GM12878 (cell line): Measurements from ENCODE around the gene IRF2BP1. TPM values are rescaled to one million over a fixed set of nuclear protein-coding genes. Genes with fewer than 3 reads are reported as not detected.
A peak's percentile ranks its signal among the peaks of the same experiment; 100 is the strongest.

Experiments used
- CHD2 ChIP-seq: IDR thresholded peaks from 2 replicates; pipeline ENCODE4 v1.6.1; 2011; ENCODE audit warnings: low read depth, low read length, improper control_type of control experiment, borderline replicate concordance
- CREM ChIP-seq: IDR thresholded peaks from 2 replicates; pipeline ENCODE4 v1.6.1; 2014; ENCODE audit warnings: antibody characterized with exemption, low read depth
- EED ChIP-seq: sonication (generic); IDR thresholded peaks from 2 replicates; pipeline ENCODE4 v1.6.1; 2016; ENCODE audit warnings: antibody characterized with exemption, low read depth
- FOXK2 ChIP-seq: fragments of 450-650 bp; IDR thresholded peaks from 2 replicates; pipeline ENCODE4 v1.6.1; 2017; ENCODE audit warnings: mild to moderate bottlenecking, moderate library complexity
- IRF4 ChIP-seq: IDR thresholded peaks from 2 replicates; pipeline ENCODE4 v1.6.1; 2011; ENCODE audit warnings: low read depth, low read length
- MTA3 ChIP-seq: IDR thresholded peaks from 2 replicates; pipeline ENCODE4 v1.6.1; 2012; ENCODE audit warnings: low read length, inconsistent platforms, borderline replicate concordance
- MYC ChIP-seq: IDR thresholded peaks from 2 replicates; pipeline ENCODE4 v1.6.1; 2011; ENCODE audit warnings: mild to moderate bottlenecking, low read length, moderate library complexity, inconsistent platforms; ENCODE audit not compliant: insufficient read depth, insufficient replicate concordance, insufficient read length, severe bottlenecking
- NBN ChIP-seq: fragments of 450-650 bp; IDR thresholded peaks from 2 replicates; pipeline ENCODE4 v1.6.1; 2016
- PBX3 ChIP-seq: IDR thresholded peaks from 2 replicates; pipeline ENCODE4 v1.6.1; 2011; ENCODE audit warnings: mild to moderate bottlenecking, low read depth, low read length, moderate library complexity; ENCODE audit not compliant: insufficient replicate concordance
- RB1 ChIP-seq: fragments of 450-650 bp; formaldehyde crosslinking; IDR thresholded peaks from 2 replicates; pipeline ENCODE4 v1.6.1; 2017; ENCODE audit warnings: mild to moderate bottlenecking, borderline replicate concordance
- SIN3A ChIP-seq: IDR thresholded peaks from 2 replicates; pipeline ENCODE4 v1.6.1; 2012; ENCODE audit warnings: low read depth, low read length, improper control_type of control experiment
- SREBF1 ChIP-seq: IDR thresholded peaks from 2 replicates; pipeline ENCODE4 v1.6.1; 2012; ENCODE audit warnings: mild to moderate bottlenecking, low read length
- SUPT20H ChIP-seq: IDR thresholded peaks from 2 replicates; pipeline ENCODE4 v1.6.1; 2011; ENCODE audit warnings: low read depth, mild to moderate bottlenecking, low read length, moderate library complexity, borderline replicate concordance; ENCODE audit not compliant: control insufficient read depth
- WRNIP1 ChIP-seq: IDR thresholded peaks from 2 replicates; pipeline ENCODE4 v1.6.1; 2011; ENCODE audit warnings: low read depth, low read length, improper control_type of control experiment, borderline replicate concordance
- ZNF207 ChIP-seq: fragments of 450-650 bp; IDR thresholded peaks from 2 replicates; pipeline ENCODE4 v1.6.1; 2014; ENCODE audit warnings: antibody characterized with exemption, mild to moderate bottlenecking, borderline replicate concordance
- polyA plus RNA-seq, 11 experiments: library from polyadenylated mRNA; depleted of rRNA in 4 of 11; unstranded in 6 of 11; stranded (reverse) in 5 of 11; fragments of >200 nt; fragmentation: Nextera tagmentation in 4 of 11; fragmentation: Illumina TruSeq in 1 of 11; extraction: Ambion mirVana in 4 of 11; extraction: Trizol in 1 of 11; gene quantifications; 1 replicate in 1 of 11; 2 replicates in 10 of 11; pipeline versions ENCODE4 v1.2.1 to v1.2.3, GENCODE V29; 2011 to 2016; ENCODE audit warnings: inconsistent platforms in 2 of 11, missing spikeins in 2 of 11, low read depth in 1 of 11
- total RNA-seq, 4 experiments: library from RNA; depleted of rRNA in 3 of 4; stranded (reverse); fragments of >200 nt in 3 of 4; fragmentation: Illumina TruSeq in 1 of 4; extraction: Trizol in 1 of 4; gene quantifications; 2 replicates each; pipeline versions ENCODE4 v1.2.1 to v1.2.3, GENCODE V29; 2013 to 2021
- TF ChIP-seq, protein P1 (sequence below): fragments of 450-650 bp; IDR thresholded peaks from 2 replicates; pipeline ENCODE4 v1.6.1; 2018; ENCODE audit warnings: borderline replicate concordance, mild to moderate bottlenecking; ENCODE audit not compliant: partially characterized antibody
- TF ChIP-seq, protein P2 (sequence below): IDR thresholded peaks from 2 replicates; pipeline ENCODE4 v1.6.1; 2011; ENCODE audit warnings: low read depth, mild to moderate bottlenecking, low read length, moderate library complexity, borderline replicate concordance; ENCODE audit errors: extremely low read depth
- TF ChIP-seq, protein P3 (sequence below): IDR thresholded peaks from 2 replicates; pipeline ENCODE4 v1.6.1; 2012; ENCODE audit warnings: low read depth, low read length, improper control_type of control experiment
- TF ChIP-seq, protein P4 (sequence below): fragments of 450-650 bp; IDR thresholded peaks from 2 replicates; pipeline ENCODE4 v1.6.1; 2017; ENCODE audit warnings: antibody characterized with exemption, mild to moderate bottlenecking, moderate library complexity
- TF ChIP-seq, protein P5 (sequence below): fragments of 450-650 bp; IDR thresholded peaks from 2 replicates; pipeline ENCODE4 v1.6.1; 2017; ENCODE audit warnings: mild to moderate bottlenecking

Gene IRF2BP1
- total and polyA plus RNA-seq, 10 of the 15 experiments (the other 5 are each of a cell fraction or from before 2014, with no cell fraction given) = 0.31 to 24.4 (median 4.4) TPM

GRCh38 chr19:45862564-45863334 lies 23.2 kb downstream of the IRF2BP1 start, which contains the start of gene SYMPK (continued):
- TF ChIP-seq, protein P1, sequence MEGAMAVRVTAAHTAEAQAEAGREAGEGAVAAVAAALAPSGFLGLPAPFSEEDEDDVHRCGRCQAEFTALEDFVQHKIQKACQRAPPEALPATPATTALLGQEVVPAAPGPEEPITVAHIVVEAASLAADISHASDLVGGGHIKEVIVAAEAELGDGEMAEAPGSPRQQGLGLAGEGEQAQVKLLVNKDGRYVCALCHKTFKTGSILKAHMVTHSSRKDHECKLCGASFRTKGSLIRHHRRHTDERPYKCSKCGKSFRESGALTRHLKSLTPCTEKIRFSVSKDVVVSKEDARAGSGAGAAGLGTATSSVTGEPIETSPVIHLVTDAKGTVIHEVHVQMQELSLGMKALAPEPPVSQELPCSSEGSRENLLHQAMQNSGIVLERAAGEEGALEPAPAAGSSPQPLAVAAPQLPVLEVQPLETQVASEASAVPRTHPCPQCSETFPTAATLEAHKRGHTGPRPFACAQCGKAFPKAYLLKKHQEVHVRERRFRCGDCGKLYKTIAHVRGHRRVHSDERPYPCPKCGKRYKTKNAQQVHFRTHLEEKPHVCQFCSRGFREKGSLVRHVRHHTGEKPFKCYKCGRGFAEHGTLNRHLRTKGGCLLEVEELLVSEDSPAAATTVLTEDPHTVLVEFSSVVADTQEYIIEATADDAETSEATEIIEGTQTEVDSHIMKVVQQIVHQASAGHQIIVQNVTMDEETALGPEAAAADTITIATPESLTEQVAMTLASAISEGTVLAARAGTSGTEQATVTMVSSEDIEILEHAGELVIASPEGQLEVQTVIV = peak; percentile 74
- TF ChIP-seq SUPT20H (no peak), ZNF207 (no peak), CREM (peak; percentile 97), PBX3 (peak; percentile 9), FOXK2 (no peak), MYC (peak; percentile 69), IRF4 (0 out of 2 replicates have a peak, but pooled peaks have one; percentile 21), SIN3A (peak; percentile 37; the same call in 1 of the 2 replicates), MTA3 (no peak), RB1 (no peak), EED (peak; percentile 81), CHD2 (peak; percentile 87), NBN (peak; percentile 77), SREBF1 (peak; percentile 92; the same call in 1 of the 2 replicates), WRNIP1 (no peak)
- TF ChIP-seq, protein P2, sequence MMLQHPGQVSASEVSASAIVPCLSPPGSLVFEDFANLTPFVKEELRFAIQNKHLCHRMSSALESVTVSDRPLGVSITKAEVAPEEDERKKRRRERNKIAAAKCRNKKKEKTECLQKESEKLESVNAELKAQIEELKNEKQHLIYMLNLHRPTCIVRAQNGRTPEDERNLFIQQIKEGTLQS = no peak
- TF ChIP-seq, protein P3, sequence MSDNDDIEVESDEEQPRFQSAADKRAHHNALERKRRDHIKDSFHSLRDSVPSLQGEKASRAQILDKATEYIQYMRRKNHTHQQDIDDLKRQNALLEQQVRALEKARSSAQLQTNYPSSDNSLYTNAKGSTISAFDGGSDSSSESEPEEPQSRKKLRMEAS = peak; percentile 6; the same call in 1 of the 2 replicates
- TF ChIP-seq, protein P4, sequence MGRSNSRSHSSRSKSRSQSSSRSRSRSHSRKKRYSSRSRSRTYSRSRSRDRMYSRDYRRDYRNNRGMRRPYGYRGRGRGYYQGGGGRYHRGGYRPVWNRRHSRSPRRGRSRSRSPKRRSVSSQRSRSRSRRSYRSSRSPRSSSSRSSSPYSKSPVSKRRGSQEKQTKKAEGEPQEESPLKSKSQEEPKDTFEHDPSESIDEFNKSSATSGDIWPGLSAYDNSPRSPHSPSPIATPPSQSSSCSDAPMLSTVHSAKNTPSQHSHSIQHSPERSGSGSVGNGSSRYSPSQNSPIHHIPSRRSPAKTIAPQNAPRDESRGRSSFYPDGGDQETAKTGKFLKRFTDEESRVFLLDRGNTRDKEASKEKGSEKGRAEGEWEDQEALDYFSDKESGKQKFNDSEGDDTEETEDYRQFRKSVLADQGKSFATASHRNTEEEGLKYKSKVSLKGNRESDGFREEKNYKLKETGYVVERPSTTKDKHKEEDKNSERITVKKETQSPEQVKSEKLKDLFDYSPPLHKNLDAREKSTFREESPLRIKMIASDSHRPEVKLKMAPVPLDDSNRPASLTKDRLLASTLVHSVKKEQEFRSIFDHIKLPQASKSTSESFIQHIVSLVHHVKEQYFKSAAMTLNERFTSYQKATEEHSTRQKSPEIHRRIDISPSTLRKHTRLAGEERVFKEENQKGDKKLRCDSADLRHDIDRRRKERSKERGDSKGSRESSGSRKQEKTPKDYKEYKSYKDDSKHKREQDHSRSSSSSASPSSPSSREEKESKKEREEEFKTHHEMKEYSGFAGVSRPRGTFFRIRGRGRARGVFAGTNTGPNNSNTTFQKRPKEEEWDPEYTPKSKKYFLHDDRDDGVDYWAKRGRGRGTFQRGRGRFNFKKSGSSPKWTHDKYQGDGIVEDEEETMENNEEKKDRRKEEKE = no peak
- TF ChIP-seq, protein P5, sequence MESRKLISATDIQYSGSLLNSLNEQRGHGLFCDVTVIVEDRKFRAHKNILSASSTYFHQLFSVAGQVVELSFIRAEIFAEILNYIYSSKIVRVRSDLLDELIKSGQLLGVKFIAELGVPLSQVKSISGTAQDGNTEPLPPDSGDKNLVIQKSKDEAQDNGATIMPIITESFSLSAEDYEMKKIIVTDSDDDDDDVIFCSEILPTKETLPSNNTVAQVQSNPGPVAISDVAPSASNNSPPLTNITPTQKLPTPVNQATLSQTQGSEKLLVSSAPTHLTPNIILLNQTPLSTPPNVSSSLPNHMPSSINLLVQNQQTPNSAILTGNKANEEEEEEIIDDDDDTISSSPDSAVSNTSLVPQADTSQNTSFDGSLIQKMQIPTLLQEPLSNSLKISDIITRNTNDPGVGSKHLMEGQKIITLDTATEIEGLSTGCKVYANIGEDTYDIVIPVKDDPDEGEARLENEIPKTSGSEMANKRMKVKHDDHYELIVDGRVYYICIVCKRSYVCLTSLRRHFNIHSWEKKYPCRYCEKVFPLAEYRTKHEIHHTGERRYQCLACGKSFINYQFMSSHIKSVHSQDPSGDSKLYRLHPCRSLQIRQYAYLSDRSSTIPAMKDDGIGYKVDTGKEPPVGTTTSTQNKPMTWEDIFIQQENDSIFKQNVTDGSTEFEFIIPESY = no peak
